GM15510 (cell line): ENCODE data around the gene BBLN.

ENCODE experiments used
- POLR2A ChIP-seq: IDR thresholded peaks from 3 replicates; pipeline ENCODE4 v1.6.1; 2011; ENCODE audit warnings: borderline replicate concordance; ENCODE audit not compliant: insufficient read length; ENCODE audit errors: extremely low read depth

BBLN gene

GRCh38 chr9:128139621-128140020, 20.4 kb upstream of the BBLN start:
- TF ChIP-seq POLR2A = no peak

DNA sequence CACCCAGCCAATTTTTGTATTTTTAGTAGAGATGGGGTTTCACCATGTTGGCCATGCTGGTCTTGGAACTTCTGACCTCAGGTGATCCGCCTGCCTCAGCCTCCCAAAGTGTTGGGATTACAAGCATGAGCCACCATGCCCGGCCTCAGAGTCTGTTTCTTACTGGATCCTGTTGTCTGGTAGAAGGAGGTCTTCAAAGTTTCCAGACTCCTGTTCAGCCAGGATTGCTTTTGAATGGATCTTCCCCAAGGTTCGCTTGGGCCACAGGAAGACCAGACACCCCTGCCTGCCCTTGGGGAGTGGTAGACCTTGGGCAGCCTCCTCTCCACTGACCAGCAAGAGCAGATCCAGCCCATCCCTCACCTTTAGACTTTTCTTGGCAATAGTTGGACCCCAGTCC, 18.5 kb upstream of the BBLN start:
- no peak for TF ChIP-seq POLR2A

- no peak for TF ChIP-seq POLR2A
These were observed 18.0 kb upstream of the BBLN start for GRCh38 chr9:128142061-128142460.

- no peak for TF ChIP-seq POLR2A
These were observed 17.5 kb upstream of the BBLN start for GRCh38 chr9:128142596-128142995.

GRCh38 chr9:128143525-128144238, 16.4 kb upstream of the BBLN start:
- TF ChIP-seq POLR2A = no peak

GRCh38 chr9:128144239-128145181, 15.6 kb upstream of the BBLN start:
- TF ChIP-seq POLR2A = no peak

DNA sequence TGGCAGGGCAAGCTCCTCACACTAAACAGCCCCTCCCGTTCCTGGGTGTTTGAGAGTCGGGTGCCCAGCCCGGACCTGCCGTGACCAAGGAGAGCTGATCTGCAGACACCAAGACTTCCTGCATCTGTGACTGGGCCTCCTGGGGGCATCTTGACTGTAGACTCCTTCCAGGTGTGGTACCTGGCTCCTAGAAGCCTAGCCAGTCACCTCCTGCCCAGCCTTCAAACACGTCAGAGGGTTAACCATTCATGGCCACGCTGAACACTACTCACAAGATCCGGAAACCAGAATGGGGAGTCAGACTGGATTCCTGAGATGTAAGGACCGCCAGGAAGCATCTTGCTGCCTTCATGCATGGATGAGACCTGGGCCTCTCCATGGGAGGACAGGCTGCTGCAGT, 14.5 kb upstream of the BBLN start:
- no peak for TF ChIP-seq POLR2A

DNA sequence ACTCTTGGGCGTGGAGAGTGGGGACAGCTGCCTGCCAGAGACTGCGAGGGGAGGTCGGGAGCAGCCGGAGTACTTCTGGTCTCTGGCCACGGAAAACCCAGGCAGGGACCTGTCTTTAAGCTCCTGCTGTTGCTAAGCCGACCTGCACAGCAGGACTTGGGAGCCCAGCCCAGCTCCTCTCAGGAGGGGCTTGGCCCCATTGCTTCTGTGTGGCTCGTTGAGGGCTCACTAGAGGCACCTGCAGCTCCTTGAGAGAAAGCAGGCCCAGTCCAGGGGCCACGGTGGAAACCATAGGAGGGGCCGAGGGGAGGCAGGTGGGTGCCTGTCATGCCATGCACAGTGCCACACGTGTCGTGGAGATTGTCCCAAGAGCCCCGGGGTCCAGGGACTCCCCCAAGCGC, 14.1 kb upstream of the BBLN start:
- TF ChIP-seq POLR2A = no peak

DNA sequence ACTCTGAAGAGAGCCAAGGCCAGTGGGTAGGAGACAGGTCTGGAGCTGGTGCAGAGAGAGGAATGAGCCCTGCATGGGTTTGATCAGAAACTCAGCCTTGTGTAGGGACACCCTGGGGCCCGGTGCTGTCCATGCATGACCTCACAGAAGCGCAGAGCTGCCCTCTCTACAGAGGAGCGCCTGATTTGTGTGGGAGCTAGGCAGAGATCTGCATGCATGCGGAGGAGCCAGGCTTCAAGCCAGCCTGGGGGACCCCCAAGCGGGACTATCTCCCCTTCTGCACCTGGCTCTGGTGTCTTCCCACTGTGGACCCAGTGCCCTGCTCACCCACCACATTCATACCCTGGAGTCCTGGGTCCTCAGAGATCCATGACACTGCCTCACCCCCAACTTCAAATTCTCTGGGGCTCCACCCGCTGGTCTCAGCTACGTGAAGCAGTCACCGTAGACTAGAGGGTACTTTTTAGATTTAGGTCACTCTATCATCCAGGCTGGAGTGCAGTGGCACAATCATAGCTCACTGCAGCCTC, 13.4 kb upstream of the BBLN start:
- TF ChIP-seq POLR2A = no peak

DNA sequence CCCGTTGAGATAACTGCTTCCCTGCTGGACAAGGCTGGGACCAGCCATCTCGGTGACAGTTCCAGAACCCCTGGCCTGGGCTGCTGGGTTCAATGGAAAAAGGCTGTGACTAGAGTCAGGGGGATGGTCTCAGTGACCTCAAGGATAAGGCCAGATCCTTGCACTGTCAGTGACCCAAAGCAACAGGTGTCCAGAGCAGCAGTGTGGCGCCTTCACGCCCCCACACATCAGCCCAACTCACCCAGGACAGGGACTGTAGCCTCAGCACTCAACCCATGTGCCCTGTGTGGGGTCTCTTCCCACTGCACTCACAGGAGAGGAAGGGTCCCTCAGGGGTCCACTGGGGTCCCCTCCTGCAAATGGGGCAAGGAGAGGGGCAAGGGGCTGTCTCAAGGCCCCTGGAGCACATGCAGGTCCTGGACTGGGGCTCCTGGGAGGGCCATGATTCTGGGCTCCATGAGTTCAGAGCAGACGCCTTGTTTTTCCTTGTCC, 11.5 kb upstream of the BBLN start:
- TF ChIP-seq POLR2A = no peak

DNA sequence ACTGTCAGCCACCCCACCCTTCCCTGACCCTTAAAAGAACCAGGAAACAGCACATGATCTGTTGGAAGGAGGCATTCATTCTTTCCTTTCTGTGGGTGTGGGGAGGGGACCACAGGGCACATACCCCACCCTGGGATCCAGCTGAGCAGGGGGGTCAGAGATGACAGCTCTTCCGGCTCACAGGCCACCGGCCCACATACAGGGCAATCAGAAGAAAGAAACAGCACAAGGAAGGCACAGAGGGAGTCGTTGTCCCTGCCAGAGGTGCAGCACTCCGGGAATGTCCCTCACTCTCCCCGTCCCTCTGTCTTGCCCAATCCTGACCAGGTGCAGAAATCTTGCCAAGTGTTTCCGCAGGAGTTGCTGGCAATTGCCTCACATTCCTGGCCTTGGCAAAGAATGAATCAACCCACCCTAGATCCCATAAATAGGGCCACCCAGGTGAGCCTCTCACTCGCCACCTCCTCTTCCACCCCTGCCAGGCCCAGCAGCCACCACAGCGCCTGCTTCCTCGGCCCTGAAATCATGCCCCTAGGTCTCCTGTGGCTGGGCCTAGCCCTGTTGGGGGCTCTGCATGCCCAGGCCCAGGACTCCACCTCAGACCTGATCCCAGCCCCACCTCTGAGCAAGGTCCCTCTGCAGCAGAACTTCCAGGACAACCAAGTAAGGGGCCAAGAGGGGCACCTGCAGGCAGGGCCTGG, 10.9 kb upstream of the BBLN start, which contains the start of gene LCN2:
LCN2 (plus strand) TSS at position 453 of the 701 bp plus-strand sequence; CDS start at position 526, 73 bp downstream.
- no peak for TF ChIP-seq POLR2A

GRCh38 chr9:128149951-128150593, 10.0 kb upstream of the BBLN start:
- no peak for TF ChIP-seq POLR2A

- no peak for TF ChIP-seq POLR2A
These were observed 9.3 kb upstream of the BBLN start for GRCh38 chr9:128150594-128151308.
